ENCODE results near the gene CCNC. TPM values are rescaled to one million over a fixed set of nuclear protein-coding genes. Genes with fewer than 3 reads are reported as not detected.

The CCNC gene
- total RNA-seq, 1 donor from 2014 or later: 85.9 TPM

- peaks cover 88% of the 10 kb centered on the region for H3K27me3 ChIP-seq (ENCODE audit: control insufficient read depth, insufficient read depth, low read length)
- no peak overlapping the region for H3K4me3 ChIP-seq (ENCODE audit: low read depth, low read length)
- TF ChIP-seq CTCF (IDR thresholded peaks at IDR 0.05; ENCODE audit: insufficient read depth, low read length, poor library complexity, severe bottlenecking): no peak
- H3K36me3 ChIP-seq (ENCODE audit: control insufficient read depth, insufficient read depth, low read length): no peaks in the 10 kb centered on the region
- no peak for DNase-seq (ENCODE audit: low read depth)
Measured at GRCh38 chr6:99607416-99608036, 39.1 kb upstream of the CCNC start.

- Histone ChIP-seq H3K36me3 (ENCODE audit: control insufficient read depth, insufficient read depth, low read length) (no peaks in the 10 kb centered on the region), H3K4me3 (ENCODE audit: low read depth, low read length) (no peak within 1 kb of the TSS), H3K27me3 (ENCODE audit: control insufficient read depth, insufficient read depth, low read length) (peaks cover 92% of the 10 kb centered on the region)
- DNase-seq (ENCODE audit: low read depth): no peak
- TF ChIP-seq CTCF (IDR thresholded peaks at IDR 0.05; ENCODE audit: insufficient read depth, low read length, poor library complexity, severe bottlenecking): no peak
Measured at GRCh38 chr6:99606656-99607415, 38.4 kb upstream of the CCNC start, which contains the start of gene PRDM13. Gene PRDM13, plus strand, starts transcription at chr6:99606833. Its CDS starts 202 bp downstream, at chr6:99607035.

GRCh38 chr6:99605911-99606655, 37.6 kb upstream of the CCNC start:
- no peak for DNase-seq (ENCODE audit: low read depth)
- H3K36me3 ChIP-seq (ENCODE audit: control insufficient read depth, insufficient read depth, low read length): no peaks in the 10 kb centered on the region
- H3K27me3 ChIP-seq (ENCODE audit: control insufficient read depth, insufficient read depth, low read length): peaks cover 94% of the 10 kb centered on the region
- no peak for TF ChIP-seq CTCF (IDR thresholded peaks at IDR 0.05; ENCODE audit: insufficient read depth, low read length, poor library complexity, severe bottlenecking)
- no peak overlapping the region for H3K4me3 ChIP-seq (ENCODE audit: low read depth, low read length)

GRCh38 chr6:99605074-99605734, 36.7 kb upstream of the CCNC start:
- H3K36me3 ChIP-seq (ENCODE audit: control insufficient read depth, insufficient read depth, low read length): no peaks in the 10 kb centered on the region
- DNase-seq (ENCODE audit: low read depth): no peak
- TF ChIP-seq CTCF (IDR thresholded peaks at IDR 0.05; ENCODE audit: insufficient read depth, low read length, poor library complexity, severe bottlenecking): no peak
- peaks cover 92% of the 10 kb centered on the region for H3K27me3 ChIP-seq (ENCODE audit: control insufficient read depth, insufficient read depth, low read length)
- H3K4me3 ChIP-seq (ENCODE audit: low read depth, low read length): no peak overlapping the region

GRCh38 chr6:99604166-99605073, 36.0 kb upstream of the CCNC start:
- no peak for DNase-seq (ENCODE audit: low read depth)

More at GRCh38 chr6:99604166-99605073, 36.0 kb upstream of the CCNC start:
- no peak for TF ChIP-seq CTCF (IDR thresholded peaks at IDR 0.05; ENCODE audit: insufficient read depth, low read length, poor library complexity, severe bottlenecking)
- Histone ChIP-seq H3K36me3 (ENCODE audit: control insufficient read depth, insufficient read depth, low read length) (no peaks in the 10 kb centered on the region), H3K27me3 (ENCODE audit: control insufficient read depth, insufficient read depth, low read length) (peaks cover 86% of the 10 kb centered on the region), H3K4me3 (ENCODE audit: low read depth, low read length) (no peak overlapping the region)

Measured in kidney epithelial cell (primary cell).